ENCODE data around the gene NDFIP1.

DNA sequence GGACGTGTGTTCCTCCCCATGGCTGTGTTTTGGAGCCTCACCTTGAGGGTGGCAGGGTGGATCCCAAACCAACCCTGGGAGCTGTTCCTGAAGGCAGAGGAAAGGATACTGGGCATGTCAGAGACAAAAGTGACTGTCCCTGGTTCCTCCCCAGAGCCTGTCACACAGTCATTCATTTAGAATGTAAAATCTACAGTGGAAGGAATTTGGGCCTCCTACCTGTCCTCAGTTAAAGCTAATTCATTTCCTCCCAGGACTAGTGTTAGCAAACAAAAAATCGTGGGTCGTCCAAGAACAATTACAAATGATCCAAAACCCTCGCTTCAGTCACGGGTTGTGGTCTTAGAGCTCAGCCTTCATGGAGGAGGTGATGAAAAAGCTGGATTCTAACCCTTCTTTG, 83.2 kb downstream of the NDFIP1 start:
- TF ChIP-seq AR (CRISPR knock-in tag; IDR thresholded peaks at IDR 0.05): no peak
- TF ChIP-seq RORB (CRISPR knock-in tag; IDR thresholded peaks at IDR 0.05): no peak
- no peak for TF ChIP-seq E2F5 (CRISPR knock-in tag; IDR thresholded peaks at IDR 0.05)
